SW480 (cell line): ENCODE data around the gene PIK3C2G.

ENCODE experiments used
- DNase-seq: peaks from one replicate; pipeline ENCODE4 v3.0.0-alpha.2; 2016; ENCODE audit warnings: low spot score

The PIK3C2G gene

DNA sequence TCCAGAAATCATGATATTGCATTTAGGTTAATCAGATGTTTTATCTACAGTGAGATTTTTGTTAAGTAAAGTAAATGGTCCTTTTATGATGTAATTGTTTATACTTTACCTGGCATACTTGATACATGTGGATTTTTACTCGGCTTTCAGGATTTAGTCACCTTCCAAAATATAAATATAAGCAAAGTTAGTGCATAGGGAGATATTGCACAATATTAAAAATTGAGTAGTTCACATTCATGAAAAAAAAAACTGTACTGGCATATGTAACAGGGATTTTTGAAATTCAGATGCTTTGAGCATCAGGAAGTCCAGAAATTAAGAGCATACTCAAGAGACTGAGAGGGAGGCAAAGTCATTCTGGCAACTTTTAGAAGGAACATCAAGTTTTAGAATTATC lies 303.0 kb downstream of the PIK3C2G start:
- DNase-seq: no peak

DNA sequence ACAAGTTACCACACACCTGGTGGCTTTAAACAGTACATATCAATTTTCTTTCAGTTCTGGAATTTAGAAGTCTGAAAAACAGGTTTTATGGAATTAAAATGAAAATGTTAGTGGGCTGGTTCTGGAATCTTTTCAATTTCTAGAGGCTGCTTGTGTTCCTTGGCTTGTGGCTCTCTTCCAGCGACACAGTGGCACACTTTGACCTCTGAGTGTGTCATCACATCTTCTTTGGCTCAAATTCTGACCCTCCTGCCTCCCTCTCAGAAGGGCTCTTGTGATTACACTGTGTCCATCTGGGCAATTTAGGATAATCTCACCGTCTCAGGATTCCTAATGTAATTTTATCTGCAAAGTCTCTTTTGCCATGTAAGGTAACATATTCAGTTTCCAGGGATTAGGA lies 306.5 kb downstream of the PIK3C2G start:
- DNase-seq: no peak

DNA sequence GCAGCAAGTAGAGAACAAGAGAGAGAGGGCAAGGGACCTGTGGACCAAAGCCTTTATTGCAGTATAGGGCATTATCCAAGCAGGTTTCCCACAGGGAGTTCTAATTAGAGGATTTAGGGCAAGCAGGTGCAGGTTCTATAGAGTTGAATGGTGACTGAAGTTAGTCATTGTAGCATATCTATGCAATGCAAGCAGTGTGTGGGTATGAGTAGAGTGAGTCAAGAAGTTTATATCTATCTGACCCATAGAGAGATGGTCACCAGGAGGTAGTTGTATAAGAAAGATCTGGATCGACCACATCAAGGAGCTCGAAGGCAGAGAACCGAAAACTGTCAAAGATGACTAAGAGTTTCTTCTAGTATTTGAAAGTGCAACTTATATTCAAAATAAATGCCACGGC lies 309.2 kb downstream of the PIK3C2G start:
- no peak for DNase-seq

DNA sequence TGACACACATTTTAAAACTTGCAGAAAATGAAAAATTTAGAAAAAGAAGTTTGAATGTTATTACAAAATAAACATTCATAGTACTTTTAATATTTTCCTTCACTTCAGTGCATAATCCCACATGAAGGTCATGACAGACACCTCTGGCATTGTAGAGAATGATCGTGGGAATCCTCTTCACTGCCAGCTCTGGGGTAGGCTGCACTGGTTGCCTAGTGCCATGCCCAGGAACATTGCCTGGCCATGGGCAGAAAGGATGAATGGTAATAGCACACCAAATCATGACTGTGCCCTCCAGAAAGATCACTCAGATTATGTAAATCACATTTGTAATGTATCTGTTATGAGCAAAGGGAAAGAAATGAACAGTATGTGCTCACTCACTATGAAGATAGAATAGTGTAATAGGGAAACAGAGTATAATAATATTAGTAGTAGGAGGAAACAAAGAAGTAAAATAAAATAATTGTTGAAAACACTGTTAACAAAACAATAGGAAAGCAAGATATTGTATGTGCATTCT lies 314.8 kb downstream of the PIK3C2G start:
- DNase-seq: no peak

DNA sequence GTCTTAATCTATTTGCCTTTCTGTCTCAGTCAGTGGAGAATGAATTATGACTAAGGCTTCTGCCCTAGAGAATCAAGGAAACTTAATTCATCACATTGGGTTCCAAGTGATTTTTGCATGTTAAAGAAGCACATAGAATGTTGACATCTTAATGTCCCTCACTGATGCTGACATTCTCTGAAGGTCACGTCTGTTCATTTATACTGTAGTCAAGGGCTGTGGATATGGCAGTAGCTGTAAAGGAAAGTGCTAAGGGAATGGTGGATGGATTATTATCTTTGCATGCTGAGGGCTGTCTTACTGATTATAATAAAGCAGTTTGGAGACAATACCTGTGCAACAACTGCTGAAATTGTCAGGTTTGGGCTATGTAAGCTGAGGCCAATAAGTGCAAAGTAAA lies 315.3 kb downstream of the PIK3C2G start:
- DNase-seq: no peak

DNA sequence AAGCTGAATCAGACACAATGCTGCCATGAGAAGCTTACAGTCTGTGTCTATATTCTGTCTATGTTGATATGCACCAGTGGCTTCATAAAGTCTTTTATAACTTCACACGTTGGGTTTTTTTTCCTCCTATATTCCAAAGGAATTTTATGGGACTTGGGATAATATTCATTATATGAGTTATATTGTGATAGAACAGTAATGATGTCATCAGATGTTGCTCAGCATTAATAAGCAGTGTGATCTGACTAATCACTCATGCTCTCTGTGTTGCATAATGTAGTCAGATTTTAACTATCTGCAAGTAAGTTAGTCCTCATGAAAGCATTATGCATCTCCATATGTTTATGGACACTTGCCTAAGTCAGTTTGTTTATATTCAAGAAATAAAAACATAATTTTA lies 316.9 kb downstream of the PIK3C2G start:
- DNase-seq: no peak

DNA sequence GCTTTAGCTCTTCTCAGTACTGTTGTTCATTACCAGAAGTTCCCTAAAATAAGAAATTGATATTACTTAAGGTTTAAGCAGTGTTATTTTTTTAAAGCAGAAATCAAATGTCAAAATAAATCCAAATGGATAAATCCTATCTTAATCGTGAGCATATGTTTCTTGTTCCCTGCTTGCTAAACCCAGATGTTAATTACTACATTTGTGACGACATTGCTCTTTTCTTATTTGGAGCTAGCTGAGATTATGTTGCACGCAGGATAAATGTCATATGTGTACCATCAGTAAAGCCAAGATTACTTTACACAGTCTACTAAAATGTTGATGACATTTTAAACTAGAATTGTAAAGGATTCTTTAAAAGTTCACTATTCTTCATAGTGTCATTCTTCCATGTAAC lies 319.0 kb downstream of the PIK3C2G start:
- DNase-seq: no peak

DNA sequence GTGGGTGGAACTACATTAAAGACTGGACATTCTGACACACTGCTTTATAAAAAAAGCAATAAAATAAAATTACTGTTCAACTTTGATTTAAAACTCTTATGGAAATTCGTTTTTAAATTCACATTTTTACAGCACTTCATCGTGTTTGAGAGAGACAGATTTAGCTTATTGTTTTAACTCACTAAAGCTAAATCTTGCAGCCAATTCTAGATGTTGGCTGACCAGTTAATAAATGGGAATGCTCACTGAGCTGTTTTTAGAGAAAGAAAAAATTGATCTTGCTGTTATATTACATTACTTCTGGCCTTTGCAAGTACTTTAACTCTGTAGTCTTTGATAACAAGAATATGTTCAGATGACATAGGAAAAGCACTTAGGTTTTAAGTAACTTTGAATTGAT lies 319.4 kb downstream of the PIK3C2G start:
- no peak for DNase-seq

DNA sequence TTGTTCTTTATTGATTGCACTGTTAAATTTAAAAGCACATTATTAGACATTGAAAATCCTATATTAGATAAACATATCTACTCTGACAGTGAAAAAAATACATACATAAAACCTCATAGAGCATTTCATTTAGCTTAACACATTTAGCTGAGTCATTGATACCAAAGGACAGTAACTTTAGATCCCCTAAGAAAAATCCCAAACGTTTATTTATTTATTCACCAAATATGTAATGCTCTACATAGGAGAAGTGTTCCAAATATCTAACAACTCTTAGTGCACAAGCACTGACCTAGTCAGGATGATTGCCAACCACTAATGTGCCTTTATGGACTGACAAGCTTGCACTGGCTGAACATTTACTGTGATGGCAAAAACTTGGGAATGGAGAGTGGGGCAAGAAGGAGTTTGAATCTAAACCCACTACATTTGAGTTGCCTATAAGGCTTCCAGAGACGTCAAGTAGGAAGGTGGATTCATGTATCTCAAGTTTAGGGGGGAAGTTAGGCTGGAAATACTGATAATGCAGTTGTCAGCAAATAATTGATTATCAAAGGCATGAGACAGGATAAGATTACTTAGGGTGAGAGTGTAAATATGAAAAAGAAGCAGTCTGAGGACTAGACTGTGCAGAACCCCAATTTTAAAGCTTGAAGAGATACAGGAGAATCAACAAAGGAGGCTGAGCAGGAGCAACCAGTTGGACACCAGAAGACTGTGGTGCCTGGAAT lies 320.1 kb downstream of the PIK3C2G start:
- DNase-seq: no peak

DNA sequence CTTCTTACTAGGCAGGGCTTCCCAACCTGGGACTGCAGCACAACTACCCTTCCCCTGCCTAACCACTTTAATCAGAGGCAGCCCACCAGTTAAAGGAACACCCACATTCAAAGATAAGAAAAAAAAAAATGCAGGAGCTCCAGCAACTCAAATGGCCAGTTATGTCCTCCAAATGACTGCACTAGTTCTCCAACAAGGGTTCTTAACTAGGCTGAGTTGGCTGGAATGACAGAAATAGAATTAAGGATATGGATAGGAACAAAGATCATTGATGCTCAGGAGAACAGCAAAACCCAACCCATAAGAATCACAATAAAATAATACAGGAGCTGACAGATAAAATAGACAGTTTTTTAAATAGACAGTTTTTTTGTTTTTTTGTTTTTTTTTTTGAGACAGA lies 322.3 kb downstream of the PIK3C2G start:
- DNase-seq: no peak

DNA sequence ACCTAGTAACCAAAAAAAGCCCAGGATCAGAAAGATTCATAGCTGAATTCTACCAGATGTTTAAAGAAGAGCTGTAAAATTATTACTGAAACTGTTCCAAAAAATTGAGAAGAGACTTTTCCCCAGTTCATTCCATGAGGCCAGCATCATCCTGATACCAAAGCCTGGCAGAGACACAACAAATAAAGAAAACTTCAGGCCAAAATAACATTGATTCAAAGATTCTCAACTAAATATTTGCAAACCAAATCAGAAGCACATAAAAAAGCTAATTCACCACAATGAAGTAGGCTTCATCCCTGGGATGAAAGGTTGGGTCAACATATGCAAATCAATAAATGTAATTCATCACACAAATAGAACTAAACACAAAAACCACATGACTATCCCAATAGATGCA lies 325.3 kb downstream of the PIK3C2G start:
- DNase-seq: no peak

DNA sequence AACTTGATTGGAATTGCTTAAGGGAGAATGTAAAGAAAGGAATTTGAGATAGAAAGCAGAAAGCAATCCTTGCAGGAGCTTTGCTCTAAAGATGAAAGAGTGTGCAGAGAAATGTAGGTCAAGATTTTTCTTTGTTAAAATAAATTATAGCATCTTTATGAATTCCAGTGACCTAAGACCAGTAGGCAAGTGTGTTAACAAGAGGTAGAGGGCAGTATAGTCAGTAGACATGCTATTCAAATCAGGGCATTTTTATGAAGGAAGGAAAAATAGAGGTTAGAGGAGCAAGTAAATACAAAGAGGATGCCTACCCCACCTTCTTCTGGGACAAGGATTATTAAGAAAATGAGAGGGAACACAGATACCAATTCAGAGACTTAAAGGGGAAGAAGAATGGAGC lies 328.0 kb downstream of the PIK3C2G start:
- no peak for DNase-seq

DNA sequence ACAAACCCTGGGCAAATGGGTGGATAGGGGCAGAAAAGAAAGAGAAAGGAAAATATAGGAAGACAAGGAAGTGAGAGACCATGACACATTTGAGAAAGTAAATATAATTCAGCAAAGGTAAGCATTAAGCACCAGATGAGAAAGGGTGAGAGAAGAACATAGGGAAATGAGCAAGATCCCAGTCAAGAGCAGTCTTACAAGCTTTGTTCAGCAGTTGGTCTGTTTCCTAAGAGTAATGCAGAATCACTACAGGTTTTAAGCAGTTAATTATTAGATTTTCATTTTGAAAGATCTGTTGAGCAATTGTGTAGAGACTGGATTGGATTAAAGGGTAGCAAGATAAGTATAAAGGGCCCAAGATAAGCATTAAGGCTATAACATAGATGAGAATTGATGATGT lies 330.2 kb downstream of the PIK3C2G start:
- no peak for DNase-seq

DNA sequence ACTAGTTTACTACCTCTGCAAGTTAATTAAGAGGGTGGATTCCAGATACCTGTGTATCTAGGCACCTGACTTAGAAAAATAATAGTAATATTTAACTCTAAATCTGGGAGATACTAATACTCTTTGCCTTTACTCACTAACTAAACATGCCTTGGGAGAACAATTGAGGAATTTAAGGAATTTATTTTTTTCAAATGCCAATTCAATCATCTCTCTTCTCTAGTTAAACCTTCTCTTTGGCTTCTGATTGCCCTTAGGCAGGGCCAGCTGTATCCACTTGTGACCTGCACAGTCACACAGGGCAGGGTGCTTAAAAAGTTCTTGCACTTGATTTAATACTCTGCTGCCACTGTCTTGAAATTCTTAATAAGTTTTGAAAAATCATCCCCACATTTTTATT lies 334.1 kb downstream of the PIK3C2G start:
- no peak for DNase-seq

DNA sequence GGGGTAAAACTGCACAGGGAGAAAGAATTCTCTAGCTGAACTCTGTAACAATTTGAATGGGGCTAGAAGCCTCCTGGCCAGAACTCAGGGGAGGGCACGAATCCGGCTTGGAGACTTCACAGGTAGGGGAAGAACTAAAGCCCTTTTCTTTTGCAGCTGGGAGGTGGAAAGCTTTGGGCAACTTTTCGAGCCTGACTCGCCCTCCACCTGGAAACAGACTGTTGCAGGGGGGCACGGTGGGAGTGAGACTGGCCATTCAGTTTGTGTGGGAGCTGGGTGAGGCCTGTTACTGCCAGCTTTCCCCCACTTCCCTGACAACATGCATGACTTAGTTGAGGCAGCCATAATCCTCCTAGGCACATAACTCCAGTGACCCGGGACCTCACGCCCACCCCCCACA lies 340.6 kb downstream of the PIK3C2G start:
- DNase-seq: no peak

DNA sequence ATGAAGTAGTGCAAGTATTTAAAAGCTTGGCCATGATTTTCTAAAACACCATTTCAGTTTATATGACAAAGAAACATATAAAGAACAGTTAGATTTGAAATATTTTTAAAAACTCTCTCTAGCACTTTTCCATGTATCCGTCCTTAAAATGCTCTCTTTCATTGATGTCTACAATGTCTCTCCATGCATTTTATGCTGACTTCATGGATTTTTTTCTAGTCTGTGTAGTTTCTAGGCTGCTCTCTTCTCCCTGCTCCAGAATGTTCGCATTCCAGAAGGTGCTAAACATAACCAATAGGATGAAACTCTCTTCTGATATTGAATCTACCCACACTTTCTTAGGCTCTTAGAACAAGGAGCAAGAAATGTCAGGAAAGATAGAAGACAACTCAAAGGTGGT lies 351.7 kb downstream of the PIK3C2G start:
- DNase-seq: no peak

DNA sequence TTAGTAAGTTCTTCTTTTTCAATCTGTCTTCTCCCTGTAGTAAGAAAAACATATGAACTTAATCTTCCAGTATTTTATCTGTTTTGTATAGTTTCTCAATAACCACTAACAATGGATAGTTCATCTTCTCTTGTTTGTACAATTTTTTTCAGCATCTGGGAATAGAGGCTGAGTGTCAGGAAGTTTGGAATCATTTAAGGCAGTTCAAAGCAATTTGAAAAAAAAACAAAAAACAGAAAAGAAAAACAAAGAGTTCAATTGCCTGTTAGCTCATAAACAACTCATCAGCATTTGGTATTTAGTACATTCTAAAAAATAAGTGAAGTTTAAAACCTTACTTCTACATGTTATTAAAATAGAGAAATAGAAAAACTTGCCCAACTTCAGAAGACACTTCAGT lies 359.7 kb downstream of the PIK3C2G start:
- no peak for DNase-seq

DNA sequence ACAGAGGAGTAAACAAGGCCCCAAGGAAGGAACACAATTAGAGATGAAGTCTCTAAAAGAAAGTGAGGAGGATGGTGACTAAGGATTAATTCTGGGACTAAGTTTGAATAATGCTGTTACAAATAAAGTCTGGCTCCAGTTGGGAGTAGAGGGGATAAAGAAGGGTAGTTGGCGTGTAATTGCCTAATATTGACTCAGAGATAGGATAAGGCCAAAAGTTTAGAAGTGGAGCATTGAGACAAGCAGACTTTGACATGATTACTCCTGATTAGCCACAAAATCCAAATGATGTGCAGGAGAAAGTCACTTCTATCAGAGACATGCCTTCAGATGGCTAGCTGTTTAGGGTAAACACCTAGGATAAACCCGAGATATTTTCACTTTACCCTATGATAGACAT lies 368.1 kb downstream of the PIK3C2G start:
- DNase-seq: no peak

DNA sequence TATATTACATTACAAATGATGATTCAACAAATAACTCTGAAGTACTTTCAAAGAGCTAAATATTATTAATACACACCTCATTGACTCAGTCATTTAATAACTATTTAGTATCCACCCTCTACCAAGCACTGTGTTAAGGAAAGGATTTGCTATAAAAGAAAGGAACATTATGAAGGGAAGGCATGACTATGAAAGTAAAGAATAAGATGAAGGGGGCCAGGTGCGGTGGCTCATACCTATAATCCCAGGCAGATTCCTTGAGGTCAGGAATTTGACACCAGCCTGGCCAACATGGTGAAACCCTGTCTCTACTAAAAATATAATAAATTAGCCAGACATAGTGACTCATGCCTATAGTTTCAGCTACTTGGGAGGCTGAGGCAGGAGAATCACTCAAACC lies 368.6 kb downstream of the PIK3C2G start:
- DNase-seq: no peak

DNA sequence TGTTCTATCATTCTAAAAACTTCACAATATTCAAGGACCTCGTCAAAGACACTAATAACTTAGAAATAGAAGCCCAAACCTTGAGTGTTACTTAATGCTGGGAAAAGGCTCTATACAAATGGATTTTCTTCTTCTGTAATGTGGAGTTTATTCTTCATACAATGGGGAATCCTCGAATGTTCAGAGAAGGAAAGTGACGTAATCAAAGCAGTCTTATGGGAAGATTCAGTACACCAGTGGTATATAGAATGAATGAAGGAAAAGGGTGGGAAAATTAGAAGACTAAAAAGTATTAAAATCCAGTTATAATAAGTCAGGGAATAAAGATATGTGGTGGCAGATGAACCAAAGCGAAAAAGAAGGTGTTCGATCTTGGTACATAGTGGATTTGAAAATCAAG lies 370.0 kb downstream of the PIK3C2G start:
- DNase-seq: no peak

DNA sequence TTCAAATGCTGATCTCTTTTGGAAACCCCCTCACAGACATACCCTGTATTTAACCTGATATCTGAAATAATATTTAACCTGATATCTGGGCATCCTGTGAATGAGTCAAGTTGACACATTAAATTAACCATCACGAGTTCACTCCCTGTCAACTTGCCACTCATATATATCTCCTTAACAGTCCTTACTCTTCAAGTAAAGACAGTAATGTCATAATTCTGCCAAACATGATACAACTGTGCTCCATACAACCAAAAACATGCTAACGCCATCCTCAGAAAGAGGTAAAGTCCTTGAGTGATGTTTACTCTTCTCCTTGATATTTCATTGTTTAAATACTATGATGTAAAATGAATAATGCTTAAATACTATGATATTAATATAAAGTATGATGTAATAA lies 371.5 kb downstream of the PIK3C2G start:
- DNase-seq: no peak

DNA sequence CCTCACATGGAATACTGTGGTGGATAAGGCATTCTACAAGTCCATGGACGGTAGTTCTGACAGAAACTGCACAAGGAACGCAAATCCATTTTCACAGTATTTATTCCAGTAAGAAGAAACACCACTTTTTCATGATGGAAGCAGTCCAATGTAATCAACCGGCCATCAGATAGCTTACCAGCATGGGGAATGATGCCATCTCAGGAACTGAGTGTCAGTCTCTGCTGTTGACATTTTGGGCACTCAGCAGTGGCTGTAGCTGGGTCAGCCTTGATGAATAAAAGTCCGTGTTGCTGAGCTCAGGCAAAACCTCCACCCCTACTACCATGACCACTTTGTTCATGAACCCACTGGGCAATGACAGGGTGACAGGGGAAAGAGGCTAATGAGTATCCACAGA lies 373.1 kb downstream of the PIK3C2G start:
- DNase-seq: no peak

DNA sequence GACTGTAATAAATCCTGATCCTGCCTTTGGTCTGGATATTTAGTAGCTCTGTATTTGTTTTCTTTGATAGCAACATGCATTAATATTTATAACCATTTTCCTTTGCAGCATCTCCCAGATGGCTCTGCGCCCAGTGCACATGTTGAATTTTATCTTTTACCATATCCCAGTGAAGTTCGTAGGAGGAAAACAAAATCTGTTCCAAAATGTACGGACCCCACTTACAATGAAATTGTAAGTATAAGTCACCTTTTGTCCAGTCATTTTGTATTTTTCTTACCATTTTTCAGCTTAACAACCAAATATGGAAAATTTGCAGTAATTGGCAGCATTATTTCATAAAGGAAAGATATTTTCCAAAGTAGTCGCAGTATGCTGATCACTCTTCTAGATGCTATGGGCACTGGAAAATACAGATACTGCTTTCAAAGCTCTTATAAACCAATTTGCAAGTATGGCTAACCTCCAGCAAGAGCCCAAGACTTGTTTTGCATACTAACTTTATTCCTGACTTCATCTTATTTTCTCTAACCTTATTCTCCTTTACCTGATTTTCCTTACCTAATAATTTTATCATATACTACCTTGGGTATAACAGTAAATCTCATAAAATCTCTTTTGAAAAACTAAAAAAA lies 379.1 kb downstream of the PIK3C2G start:
- no peak for DNase-seq

DNA sequence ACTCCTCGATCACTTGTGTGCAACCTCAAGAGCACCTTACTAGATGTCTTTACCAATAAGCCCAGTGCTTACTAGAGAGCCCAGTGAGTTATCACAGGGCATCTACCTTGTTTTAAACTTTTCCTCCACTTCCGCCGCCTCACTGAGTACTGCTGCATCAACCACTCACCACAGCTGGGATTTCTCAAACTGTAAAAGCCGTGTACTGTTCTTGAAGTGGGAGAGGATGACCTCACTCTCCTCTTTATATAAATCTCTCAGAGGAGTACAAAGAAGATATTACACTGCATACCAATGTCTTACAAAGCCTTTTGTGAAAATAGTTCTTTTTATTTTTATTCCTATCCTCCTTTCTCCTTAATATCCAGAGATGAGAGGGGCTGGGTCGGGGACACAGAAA lies 382.4 kb downstream of the PIK3C2G start:
- DNase-seq: no peak
